HepG2 (cell line): ENCODE results near the gene CDKN3. TPM values are rescaled to one million over a fixed set of nuclear protein-coding genes. Genes with fewer than 3 reads are reported as not detected.
A peak's percentile ranks its signal among the peaks of the same experiment; 100 is the strongest.

ENCODE experiments used
- ARID3A ChIP-seq: IDR thresholded peaks from 2 replicates; pipeline ENCODE4 v1.6.1; 2012; ENCODE audit warnings: low read depth, low read length, improper control_type of control experiment
- ATF3 ChIP-seq: sonication (generic); formaldehyde crosslinking; IDR thresholded peaks from 2 replicates; pipeline ENCODE4 v1.4.0; 2020; ENCODE audit warnings: missing genetic modification reagents
- DNMT3B ChIP-seq: conservative IDR thresholded peaks from 2 replicates; pipeline ENCODE4 v1.6.1; 2016; ENCODE audit warnings: missing biosample characterization, control low read depth
- E2F1 ChIP-seq: sonication (generic); formaldehyde crosslinking; IDR thresholded peaks from 2 replicates; pipeline ENCODE4 v1.5.0; 2020; ENCODE audit warnings: missing genetic modification reagents
- FOXM1 ChIP-seq: sonication (generic); formaldehyde crosslinking; IDR thresholded peaks from 2 replicates; pipeline ENCODE4 v1.5.0; 2020; ENCODE audit warnings: missing genetic modification reagents
- KAT2B ChIP-seq: fragments of 150-350 bp; IDR thresholded peaks from 2 replicates; pipeline ENCODE4 v1.6.1; 2014; ENCODE audit warnings: low read depth, low read length, borderline replicate concordance
- NFATC3 ChIP-seq: sonication (generic); formaldehyde crosslinking; IDR thresholded peaks from 2 replicates; pipeline ENCODE4 v1.5.1; 2020; ENCODE audit warnings: mild to moderate bottlenecking, missing genetic modification reagents
- PAXIP1 ChIP-seq: sonication (generic); formaldehyde crosslinking; conservative IDR thresholded peaks from 2 replicates; pipeline ENCODE4 v1.4.0; 2020; ENCODE audit warnings: mild to moderate bottlenecking, missing genetic modification reagents, moderate library complexity
- PHF21A ChIP-seq: sonication (generic); formaldehyde crosslinking; IDR thresholded peaks from 2 replicates; pipeline ENCODE4 v1.5.0; 2020; ENCODE audit warnings: mild to moderate bottlenecking, missing genetic modification reagents
- SSRP1 ChIP-seq: IDR thresholded peaks from 2 replicates; pipeline ENCODE4 v1.6.1; 2016; ENCODE audit warnings: control low read depth
- TBX2 ChIP-seq: sonication (generic); formaldehyde crosslinking; IDR thresholded peaks from 2 replicates; pipeline ENCODE4 v1.5.0; 2020; ENCODE audit warnings: missing genetic modification reagents, mild to moderate bottlenecking, borderline replicate concordance
- ZBTB26 ChIP-seq: IDR thresholded peaks from 2 replicates; pipeline ENCODE4 v1.6.1; 2016; ENCODE audit warnings: missing compliant biosample characterization, missing genetic modification reagents, borderline replicate concordance
- ZBTB39 ChIP-seq: sonication (generic); formaldehyde crosslinking; IDR thresholded peaks from 2 replicates; pipeline ENCODE4 v1.5.0; 2020; ENCODE audit warnings: missing genetic modification reagents
- ZNF12 ChIP-seq: sonication (generic); formaldehyde crosslinking; IDR thresholded peaks from 2 replicates; pipeline ENCODE4 v1.5.0; 2020; ENCODE audit warnings: missing genetic modification reagents
- ZNF260 ChIP-seq: sonication (generic); formaldehyde crosslinking; IDR thresholded peaks from 2 replicates; pipeline ENCODE4 v1.4.0; 2020; ENCODE audit warnings: missing genetic modification reagents, low read depth, mild to moderate bottlenecking, borderline replicate concordance
- ZNF562 ChIP-seq: sonication (generic); formaldehyde crosslinking; IDR thresholded peaks from 2 replicates; pipeline ENCODE4 v1.8.0; 2022; ENCODE audit warnings: missing genetic modification reagents, borderline replicate concordance
- ZNF570 ChIP-seq: sonication (generic); formaldehyde crosslinking; IDR thresholded peaks from 2 replicates; pipeline ENCODE4 v1.4.0; 2020; ENCODE audit warnings: mild to moderate bottlenecking, missing genetic modification reagents, borderline replicate concordance
- ZNF792 ChIP-seq: IDR thresholded peaks from 2 replicates; pipeline ENCODE4 v1.6.1; 2016
- polyA plus RNA-seq, 8 experiments: library from polyadenylated mRNA; depleted of rRNA in 3 of 8; stranded (reverse) in 7 of 8; unstranded in 1 of 8; fragments of >200 nt; fragmentation: Illumina TruSeq in 4 of 8; extraction: Trizol in 4 of 8; gene quantifications; 2 replicates each; pipeline versions ENCODE4 v1.2.1 to v1.2.3, GENCODE V29; 2011 to 2016; ENCODE audit warnings: low read depth in 4 of 8, missing spikeins in 1 of 8, mixed read lengths in 1 of 8; ENCODE audit not compliant: insufficient read depth in 1 of 8
- total RNA-seq, 5 experiments: library from RNA; depleted of rRNA; stranded (reverse); fragments of >200 nt; fragmentation: Illumina TruSeq; extraction: Trizol; gene quantifications; 2 replicates each; pipeline ENCODE4 v1.2.3, GENCODE V29; 2016; ENCODE audit warnings: low read depth in 1 of 5

The CDKN3 gene
- total and polyA plus RNA-seq, 2 of the 13 experiments (the other 11 are each of a cell fraction or from before 2014, with no cell fraction given) = 63.0 to 88.9 TPM

- TF ChIP-seq ARID3A (0 out of 2 replicates have a peak, but pooled peaks have one; percentile 28), ZNF260 (CRISPR knock-in tag) (no peak), ZNF792 (CRISPR knock-in tag) (0 out of 2 replicates have a peak, but pooled peaks have one; percentile 3), NFATC3 (CRISPR knock-in tag) (no peak), PHF21A (CRISPR knock-in tag) (0 out of 2 replicates have a peak, but pooled peaks have one; percentile 9), ATF3 (CRISPR knock-in tag) (no peak), DNMT3B (CRISPR knock-in tag) (no peak), ZBTB26 (CRISPR knock-in tag) (no peak), SSRP1 (CRISPR knock-in tag) (0 out of 2 replicates have a peak, but pooled peaks have one; percentile 36), FOXM1 (CRISPR knock-in tag) (no peak), PAXIP1 (0 out of 2 replicates have a peak, but pooled peaks have one; percentile 23), ZNF570 (CRISPR knock-in tag) (no peak), KAT2B (no peak), E2F1 (CRISPR knock-in tag) (peak; percentile 26; the same call in 1 of the 2 replicates), ZBTB39 (0 out of 2 replicates have a peak, but pooled peaks have one; percentile 4), TBX2 (CRISPR knock-in tag) (no peak), ZNF562 (CRISPR knock-in tag) (no peak), ZNF12 (no peak)
These were observed 43.7 kb downstream of the CDKN3 start (continued) for GRCh38 chr14:54440476-54440872.
